AG04450 (cell line): Measurements from ENCODE around the gene STPG4. TPM values are rescaled to one million over a fixed set of nuclear protein-coding genes. Genes with fewer than 3 reads are reported as not detected.
A peak's percentile ranks its signal among the peaks of the same experiment; 100 is the strongest.

ENCODE experiments used
- CTCF ChIA-PET: fragments of 300-600, 350-600 bp; formaldehyde crosslinking; extraction: SDS; loops from one replicate; lab custom pipeline; 2022; ENCODE audit warnings: antibody characterized with exemption, inconsistent platforms; lab: Charles Lee
- POLR2A ChIA-PET: fragments of 350-600 bp; formaldehyde crosslinking; extraction: SDS; loops from one replicate; lab custom pipeline; 2021; ENCODE audit warnings: antibody characterized with exemption, inconsistent platforms; lab: Yijun Ruan, JAX
- DNase-seq: peaks from one replicate; pipeline ENCODE4 v3.0.0-alpha.2; 2011; ENCODE audit warnings: low read depth, low spot score
- H3K27ac ChIP-seq: one replicate; pipeline ENCODE4 v1.5.1; 2012; ENCODE audit warnings: low read depth, low read length, control low read depth
- H3K27me3 ChIP-seq: one replicate; pipeline ENCODE4 v1.6.0; 2012; ENCODE audit warnings: low read length; ENCODE audit not compliant: control insufficient read depth, insufficient read depth
- H3K4me3 ChIP-seq: 2 replicates; pipeline ENCODE4 v1.5.1; 2011; ENCODE audit warnings: mild to moderate bottlenecking, low read depth, low read length, control low read depth
- H3K9me3 ChIP-seq: 2 replicates; pipeline ENCODE4 v1.5.1; 2012; ENCODE audit warnings: low read length; ENCODE audit not compliant: control insufficient read depth, insufficient read depth
- polyA plus RNA-seq: library from polyadenylated mRNA; depleted of rRNA; stranded (reverse); fragments of >200 nt; gene quantifications from 2 replicates; pipeline ENCODE4 v1.2.3, GENCODE V29; 2011
- TF ChIP-seq, protein P1 (sequence below): IDR thresholded peaks from 2 replicates; pipeline ENCODE4 v1.5.1; 2011; ENCODE audit warnings: low read depth, low read length, control low read depth, inconsistent platforms

STPG4 gene
- polyA plus RNA-seq, 1 experiment = 0.14 TPM

DNA sequence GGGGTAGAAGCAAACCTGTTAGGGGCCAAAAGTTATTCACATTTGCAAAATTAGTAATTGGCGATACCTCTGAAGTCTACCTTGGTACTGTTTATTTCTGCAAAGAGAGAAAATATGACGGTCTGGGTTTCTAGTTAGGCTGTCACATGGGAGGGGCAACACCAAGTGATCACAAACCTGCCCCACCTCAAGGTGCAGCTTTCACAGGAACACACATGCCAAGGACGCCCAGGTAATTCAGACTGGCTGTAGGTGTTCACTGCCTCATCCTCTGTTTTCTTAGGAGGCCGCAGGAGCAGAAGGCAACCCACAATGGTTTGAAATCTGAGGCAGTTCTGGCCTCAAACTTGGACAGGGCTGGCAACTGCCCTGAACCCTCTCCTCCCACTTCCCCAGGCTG lies 56.2 kb downstream of the STPG4 start:
- TF ChIP-seq, protein P1, sequence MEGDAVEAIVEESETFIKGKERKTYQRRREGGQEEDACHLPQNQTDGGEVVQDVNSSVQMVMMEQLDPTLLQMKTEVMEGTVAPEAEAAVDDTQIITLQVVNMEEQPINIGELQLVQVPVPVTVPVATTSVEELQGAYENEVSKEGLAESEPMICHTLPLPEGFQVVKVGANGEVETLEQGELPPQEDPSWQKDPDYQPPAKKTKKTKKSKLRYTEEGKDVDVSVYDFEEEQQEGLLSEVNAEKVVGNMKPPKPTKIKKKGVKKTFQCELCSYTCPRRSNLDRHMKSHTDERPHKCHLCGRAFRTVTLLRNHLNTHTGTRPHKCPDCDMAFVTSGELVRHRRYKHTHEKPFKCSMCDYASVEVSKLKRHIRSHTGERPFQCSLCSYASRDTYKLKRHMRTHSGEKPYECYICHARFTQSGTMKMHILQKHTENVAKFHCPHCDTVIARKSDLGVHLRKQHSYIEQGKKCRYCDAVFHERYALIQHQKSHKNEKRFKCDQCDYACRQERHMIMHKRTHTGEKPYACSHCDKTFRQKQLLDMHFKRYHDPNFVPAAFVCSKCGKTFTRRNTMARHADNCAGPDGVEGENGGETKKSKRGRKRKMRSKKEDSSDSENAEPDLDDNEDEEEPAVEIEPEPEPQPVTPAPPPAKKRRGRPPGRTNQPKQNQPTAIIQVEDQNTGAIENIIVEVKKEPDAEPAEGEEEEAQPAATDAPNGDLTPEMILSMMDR = no peak
- Histone ChIP-seq H3K27ac (no peak overlapping the region), H3K4me3 (no peak overlapping the region), H3K9me3 (no peaks in the 10 kb centered on the region), H3K27me3 (no peaks in the 10 kb centered on the region)
- ChIA-PET POLR2A (no interaction called here), CTCF (no interaction called here)
- no peak for DNase-seq

DNA sequence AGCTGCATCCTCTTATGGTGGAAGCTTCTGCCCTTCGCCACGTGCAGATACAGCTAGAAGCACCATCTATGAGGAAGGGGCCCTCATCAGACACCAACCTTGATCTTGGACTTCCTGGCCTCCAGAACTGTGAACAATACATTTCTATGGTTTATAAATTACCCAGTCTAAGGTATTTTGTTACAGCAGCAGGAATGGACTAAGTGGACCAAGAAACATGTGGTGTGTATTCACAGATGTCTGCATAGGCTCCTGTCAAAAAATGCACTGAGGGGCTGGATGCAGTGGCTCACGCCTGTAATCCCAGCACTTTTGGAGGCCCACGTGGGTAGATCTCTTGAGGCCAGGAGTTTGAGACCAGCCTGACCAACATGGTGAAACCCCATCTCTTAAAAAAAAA lies 57.5 kb downstream of the STPG4 start:
- H3K9me3 ChIP-seq = no peaks in the 10 kb centered on the region
- no peak overlapping the region for H3K27ac ChIP-seq
- POLR2A ChIA-PET = no interaction called here
- no peaks in the 10 kb centered on the region for H3K27me3 ChIP-seq
- CTCF ChIA-PET = no interaction called here
- H3K4me3 ChIP-seq = no peak overlapping the region
- no peak for DNase-seq
- TF ChIP-seq, protein P1 = no peak

DNA sequence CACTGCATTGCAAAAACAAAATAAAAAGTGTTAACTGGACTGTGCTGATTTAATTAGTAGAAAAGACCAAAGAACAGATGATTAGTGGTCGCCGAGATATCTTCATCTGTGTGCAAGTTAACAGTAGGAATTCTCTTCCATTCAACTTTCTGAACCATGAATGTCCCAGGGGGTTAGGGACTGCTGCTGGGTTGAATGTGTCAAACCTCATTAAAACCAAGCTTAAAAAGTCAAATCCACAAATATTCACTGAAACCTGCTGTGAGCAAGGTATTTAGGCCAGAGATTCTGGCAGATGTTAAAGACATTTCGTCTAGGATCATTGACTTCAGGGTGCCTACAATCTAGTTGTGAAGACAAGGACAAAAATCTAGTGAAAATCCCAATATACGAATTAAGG lies 58.7 kb downstream of the STPG4 start:
- Histone ChIP-seq H3K27me3 (no peaks in the 10 kb centered on the region), H3K9me3 (no peaks in the 10 kb centered on the region), H3K4me3 (no peak overlapping the region), H3K27ac (no peak overlapping the region)
- TF ChIP-seq, protein P1 = no peak
- DNase-seq = no peak
- ChIA-PET CTCF (no interaction called here), POLR2A (no interaction called here)

DNA sequence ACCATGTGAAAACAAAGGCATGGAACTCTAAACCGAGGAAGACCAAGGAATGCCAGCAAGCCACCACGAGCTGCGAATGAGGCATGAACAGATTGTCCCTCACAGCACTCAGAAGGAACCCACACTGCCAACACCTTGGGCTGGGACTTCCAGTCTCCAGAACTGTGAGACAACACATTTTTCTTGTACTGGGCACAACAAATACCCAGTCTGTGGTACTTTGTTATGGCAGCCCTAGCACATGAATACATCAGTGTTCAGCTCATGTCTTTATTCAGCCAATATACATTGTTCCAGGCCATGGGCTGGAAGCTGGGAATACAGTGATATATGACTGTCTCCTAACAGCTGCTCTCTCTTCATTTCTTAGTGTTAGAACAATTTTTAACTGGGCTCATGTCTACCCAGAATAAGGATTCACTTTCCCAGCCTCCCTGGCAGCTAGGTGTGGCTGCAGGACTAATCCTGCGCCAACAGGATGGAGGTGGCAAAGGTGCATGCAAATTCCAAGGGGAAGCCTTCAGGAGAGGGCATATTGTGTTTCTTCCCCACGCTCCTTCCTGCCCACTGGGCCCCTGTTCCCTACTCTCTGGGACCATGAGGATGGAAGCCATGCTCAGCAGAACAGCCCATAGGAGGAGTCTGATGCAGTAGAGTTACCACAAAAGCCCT lies 59.6 kb downstream of the STPG4 start:
- POLR2A ChIA-PET = interaction anchor here (1.0 kb wide), 1 partner anchor 12 kb away, joined by 3 read pairs; no protein-coding TSS in a partner anchor
- TF ChIP-seq, protein P1 = no peak
- H3K4me3 ChIP-seq = no peak overlapping the region
- no peak for DNase-seq
- no peaks in the 10 kb centered on the region for H3K9me3 ChIP-seq
- no peaks in the 10 kb centered on the region for H3K27me3 ChIP-seq
- CTCF ChIA-PET = no interaction called here
- no peak overlapping the region for H3K27ac ChIP-seq

DNA sequence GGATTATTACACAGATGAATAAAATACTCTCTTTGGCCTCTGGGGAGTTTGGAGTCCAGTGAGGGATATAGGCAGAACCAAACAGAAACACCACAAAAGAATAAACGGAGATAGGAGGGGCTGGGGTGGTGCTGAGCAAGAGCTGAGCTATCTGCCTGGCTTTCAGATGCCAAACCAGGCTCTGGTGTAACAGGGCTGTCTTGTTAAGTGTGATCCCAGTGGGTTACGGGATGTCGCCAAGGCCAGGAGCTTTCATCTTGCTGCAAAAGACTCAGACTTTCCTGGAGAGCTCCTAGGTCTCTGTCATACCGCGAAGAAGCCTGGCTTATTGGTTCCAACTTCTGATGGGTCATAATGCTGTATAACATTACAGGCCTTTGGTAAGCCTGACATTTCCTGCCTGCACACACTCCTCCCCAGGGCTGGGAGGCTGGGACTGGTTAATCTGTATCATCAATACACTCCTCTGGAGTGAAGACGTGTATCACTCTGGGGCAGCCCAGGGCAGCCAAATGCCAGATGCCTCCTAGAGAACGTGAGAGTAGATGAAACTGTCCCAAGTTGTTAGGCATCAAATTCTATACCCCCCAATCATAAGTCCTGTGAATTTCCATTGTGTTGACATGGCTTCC lies 60.5 kb downstream of the STPG4 start:
- ChIA-PET CTCF (no interaction called here), POLR2A (interaction anchor here (1.0 to 1.3 kb wide), 2 partner anchors 13 to 51 kb away, joined by 3 to 5 read pairs; no protein-coding TSS in a partner anchor)
- H3K4me3 ChIP-seq = no peak overlapping the region
- H3K9me3 ChIP-seq = no peaks in the 10 kb centered on the region
- peak overlapping the region; percentile 21 for H3K27ac ChIP-seq
- DNase-seq = no peak
- TF ChIP-seq, protein P1 = no peak
- H3K27me3 ChIP-seq = no peaks in the 10 kb centered on the region
